HepG2 (cell line): Measurements from ENCODE around the gene RRBP1. TPM values are rescaled to one million over a fixed set of nuclear protein-coding genes. Genes with fewer than 3 reads are reported as not detected.
A peak's percentile ranks its signal among the peaks of the same experiment; 100 is the strongest.

ENCODE experiments used
- ARNT2 ChIP-seq: sonication (generic); formaldehyde crosslinking; IDR thresholded peaks from 2 replicates; pipeline ENCODE4 v1.8.0; 2022; ENCODE audit warnings: mild to moderate bottlenecking, low read depth, missing genetic modification reagents, moderate library complexity
- CREBL2 ChIP-seq: sonication (generic); formaldehyde crosslinking; IDR thresholded peaks from 2 replicates; pipeline ENCODE4 v1.8.1; 2023; ENCODE audit warnings: missing genetic modification reagents, mild to moderate bottlenecking, borderline replicate concordance
- EHMT2 ChIP-seq: fragments of 200-600 bp; sonication (generic); IDR thresholded peaks from 2 replicates; pipeline ENCODE4 v1.7.0; 2017; ENCODE audit warnings: antibody characterized with exemption, low read depth, low read length, borderline replicate concordance
- FLYWCH1 ChIP-seq: sonication (generic); formaldehyde crosslinking; IDR thresholded peaks from 2 replicates; pipeline ENCODE4 v1.8.1; 2023; ENCODE audit warnings: mild to moderate bottlenecking, missing genetic modification reagents
- IRF2 ChIP-seq: IDR thresholded peaks from 2 replicates; pipeline ENCODE4 v1.6.1; 2018; ENCODE audit warnings: missing genetic modification reagents, missing compliant biosample characterization
- MLLT10 ChIP-seq: sonication (generic); formaldehyde crosslinking; IDR thresholded peaks from 2 replicates; pipeline ENCODE4 v1.4.0; 2020; ENCODE audit warnings: missing genetic modification reagents
- NKX3-1 ChIP-seq: sonication (generic); formaldehyde crosslinking; IDR thresholded peaks from 2 replicates; pipeline ENCODE4 v1.5.0; 2020; ENCODE audit warnings: missing genetic modification reagents
- REL ChIP-seq: sonication (generic); formaldehyde crosslinking; conservative IDR thresholded peaks from 2 replicates; pipeline ENCODE4 v1.8.0; 2022; ENCODE audit warnings: mild to moderate bottlenecking, missing genetic modification reagents, moderate library complexity
- THAP9 ChIP-seq: sonication (generic); formaldehyde crosslinking; IDR thresholded peaks from 2 replicates; pipeline ENCODE4; 2020; ENCODE audit warnings: missing genetic modification reagents, mild to moderate bottlenecking, borderline replicate concordance
- ZBTB1 ChIP-seq: sonication (generic); formaldehyde crosslinking; IDR thresholded peaks from 2 replicates; pipeline ENCODE4 v1.4.0; 2020; ENCODE audit warnings: missing genetic modification reagents, borderline replicate concordance
- ZC3H13 ChIP-seq: sonication (generic); formaldehyde crosslinking; IDR thresholded peaks from 2 replicates; pipeline ENCODE4 v1.8.1; 2023; ENCODE audit warnings: mild to moderate bottlenecking, missing genetic modification reagents, moderate library complexity
- ZMYM2 ChIP-seq: sonication (generic); formaldehyde crosslinking; IDR thresholded peaks from 2 replicates; pipeline ENCODE4 v1.8.0; 2022; ENCODE audit warnings: mild to moderate bottlenecking, missing genetic modification reagents
- ZMYM4 ChIP-seq: sonication (generic); formaldehyde crosslinking; IDR thresholded peaks from 2 replicates; pipeline ENCODE4 v1.8.1; 2023; ENCODE audit warnings: mild to moderate bottlenecking, missing genetic modification reagents
- ZNF121 ChIP-seq: sonication (generic); formaldehyde crosslinking; IDR thresholded peaks from 2 replicates; pipeline ENCODE4 v1.5.0; 2020; ENCODE audit warnings: mild to moderate bottlenecking, missing genetic modification reagents
- ZNF160 ChIP-seq: sonication (generic); formaldehyde crosslinking; IDR thresholded peaks from 2 replicates; pipeline ENCODE4 v1.8.0; 2022; ENCODE audit warnings: mild to moderate bottlenecking, inconsistent platforms, missing genetic modification reagents
- ZNF264 ChIP-seq: sonication (generic); formaldehyde crosslinking; IDR thresholded peaks from 2 replicates; pipeline ENCODE4 v1.4.0; 2020; ENCODE audit warnings: missing genetic modification reagents
- ZNF597 ChIP-seq: sonication (generic); formaldehyde crosslinking; IDR thresholded peaks from 2 replicates; pipeline ENCODE4 v1.5.0; 2020; ENCODE audit warnings: missing genetic modification reagents
- ZNF761 ChIP-seq: sonication (generic); formaldehyde crosslinking; conservative IDR thresholded peaks from 2 replicates; pipeline ENCODE4 v1.4.0; 2020; ENCODE audit warnings: mild to moderate bottlenecking, missing genetic modification reagents
- ZZZ3 ChIP-seq: sonication (generic); formaldehyde crosslinking; IDR thresholded peaks from 2 replicates; pipeline ENCODE4 v1.4.0; 2020; ENCODE audit warnings: missing genetic modification reagents, mild to moderate bottlenecking, borderline replicate concordance
- polyA plus RNA-seq, 8 experiments: library from polyadenylated mRNA; depleted of rRNA in 3 of 8; stranded (reverse) in 7 of 8; unstranded in 1 of 8; fragments of >200 nt; fragmentation: Illumina TruSeq in 4 of 8; extraction: Trizol in 4 of 8; gene quantifications; 2 replicates each; pipeline versions ENCODE4 v1.2.1 to v1.2.3, GENCODE V29; 2011 to 2016; ENCODE audit warnings: low read depth in 4 of 8, missing spikeins in 1 of 8, mixed read lengths in 1 of 8; ENCODE audit not compliant: insufficient read depth in 1 of 8
- total RNA-seq, 5 experiments: library from RNA; depleted of rRNA; stranded (reverse); fragments of >200 nt; fragmentation: Illumina TruSeq; extraction: Trizol; gene quantifications; 2 replicates each; pipeline ENCODE4 v1.2.3, GENCODE V29; 2016; ENCODE audit warnings: low read depth in 1 of 5
- TF ChIP-seq, protein P1 (sequence below): sonication (generic); formaldehyde crosslinking; IDR thresholded peaks from 2 replicates; pipeline ENCODE4 v1.8.0; 2022; ENCODE audit warnings: missing genetic modification reagents, mild to moderate bottlenecking, inconsistent platforms, borderline replicate concordance
- TF ChIP-seq, protein P2 (sequence below): sonication (generic); formaldehyde crosslinking; IDR thresholded peaks from 2 replicates; pipeline ENCODE4 v1.5.0; 2020; ENCODE audit warnings: mild to moderate bottlenecking, missing genetic modification reagents
- TF ChIP-seq, protein P3 (sequence below): sonication (generic); formaldehyde crosslinking; IDR thresholded peaks from 2 replicates; pipeline ENCODE4 v1.8.1; 2023; ENCODE audit warnings: mild to moderate bottlenecking, missing genetic modification reagents, borderline replicate concordance

The RRBP1 gene
- total and polyA plus RNA-seq, 2 of the 13 experiments (the other 11 are each of a cell fraction or from before 2014, with no cell fraction given), result 150 to 222 TPM

- TF ChIP-seq THAP9 (CRISPR knock-in tag), result peak; percentile 66
- TF ChIP-seq ZNF264 (CRISPR knock-in tag), result no peak
- TF ChIP-seq NKX3-1 (CRISPR knock-in tag), result no peak
- TF ChIP-seq FLYWCH1, result 0 out of 2 replicates have a peak, but pooled peaks have one; percentile 77
- TF ChIP-seq CREBL2, result no peak
- no peak for TF ChIP-seq ZNF761 (CRISPR knock-in tag)
- no peak for TF ChIP-seq EHMT2
- TF ChIP-seq ZMYM4 (CRISPR knock-in tag), result no peak
- no peak for TF ChIP-seq ZNF121 (CRISPR knock-in tag)
- TF ChIP-seq, protein P1, sequence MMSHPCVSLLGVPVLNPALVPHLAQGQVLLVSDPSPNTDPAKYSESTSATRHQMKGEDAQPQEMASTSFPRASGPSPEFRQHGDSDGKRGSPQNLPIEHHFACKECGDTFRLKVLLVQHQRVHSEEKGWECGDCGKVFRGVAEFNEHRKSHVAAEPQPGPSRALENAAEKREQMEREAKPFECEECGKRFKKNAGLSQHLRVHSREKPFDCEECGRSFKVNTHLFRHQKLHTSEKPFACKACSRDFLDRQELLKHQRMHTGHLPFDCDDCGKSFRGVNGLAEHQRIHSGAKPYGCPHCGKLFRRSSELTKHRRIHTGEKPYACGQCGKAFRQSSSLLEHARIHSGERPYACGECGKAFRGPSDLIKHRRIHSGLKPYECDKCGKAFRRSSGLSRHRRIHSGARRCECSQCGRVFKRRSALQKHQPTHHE, result 0 out of 2 replicates have a peak, but pooled peaks have one; percentile 29
- TF ChIP-seq ZZZ3 (CRISPR knock-in tag), result no peak
- TF ChIP-seq, protein P2, sequence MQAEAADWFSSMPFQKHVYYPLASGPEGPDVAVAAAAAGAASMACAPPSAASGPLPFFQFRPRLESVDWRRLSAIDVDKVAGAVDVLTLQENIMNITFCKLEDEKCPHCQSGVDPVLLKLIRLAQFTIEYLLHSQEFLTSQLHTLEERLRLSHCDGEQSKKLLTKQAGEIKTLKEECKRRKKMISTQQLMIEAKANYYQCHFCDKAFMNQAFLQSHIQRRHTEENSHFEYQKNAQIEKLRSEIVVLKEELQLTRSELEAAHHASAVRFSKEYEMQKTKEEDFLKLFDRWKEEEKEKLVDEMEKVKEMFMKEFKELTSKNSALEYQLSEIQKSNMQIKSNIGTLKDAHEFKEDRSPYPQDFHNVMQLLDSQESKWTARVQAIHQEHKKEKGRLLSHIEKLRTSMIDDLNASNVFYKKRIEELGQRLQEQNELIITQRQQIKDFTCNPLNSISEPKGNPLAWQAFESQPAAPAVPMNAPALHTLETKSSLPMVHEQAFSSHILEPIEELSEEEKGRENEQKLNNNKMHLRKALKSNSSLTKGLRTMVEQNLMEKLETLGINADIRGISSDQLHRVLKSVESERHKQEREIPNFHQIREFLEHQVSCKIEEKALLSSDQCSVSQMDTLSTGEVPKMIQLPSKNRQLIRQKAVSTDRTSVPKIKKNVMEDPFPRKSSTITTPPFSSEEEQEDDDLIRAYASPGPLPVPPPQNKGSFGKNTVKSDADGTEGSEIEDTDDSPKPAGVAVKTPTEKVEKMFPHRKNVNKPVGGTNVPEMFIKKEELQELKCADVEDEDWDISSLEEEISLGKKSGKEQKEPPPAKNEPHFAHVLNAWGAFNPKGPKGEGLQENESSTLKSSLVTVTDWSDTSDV (CRISPR knock-in tag), result no peak
- peak; percentile 35; the same call in 1 of the 2 replicates for TF ChIP-seq ARNT2 (CRISPR knock-in tag)
- TF ChIP-seq REL (CRISPR knock-in tag), result no peak
- TF ChIP-seq MLLT10 (CRISPR knock-in tag), result no peak
- no peak for TF ChIP-seq ZBTB1
- 0 out of 2 replicates have a peak, but pooled peaks have one; percentile 25 for TF ChIP-seq ZNF160 (CRISPR knock-in tag)
- TF ChIP-seq, protein P3, sequence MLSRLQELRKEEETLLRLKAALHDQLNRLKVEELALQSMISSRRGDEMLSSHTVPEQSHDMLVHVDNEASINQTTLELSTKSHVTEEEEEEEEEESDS (CRISPR knock-in tag), result no peak
- no peak for TF ChIP-seq ZMYM2 (CRISPR knock-in tag)
- TF ChIP-seq ZNF597 (CRISPR knock-in tag), result no peak
- no peak for TF ChIP-seq IRF2 (CRISPR knock-in tag)
- peak; percentile 94 for TF ChIP-seq ZC3H13
These were observed 69.6 kb downstream of the RRBP1 start (continued) for GRCh38 chr20:17612287-17612991.
